NB4 (cell line): ENCODE measurements around the gene NUSAP1.

ENCODE experiments used
- CTCF ChIP-seq: IDR thresholded peaks from one replicate; pipeline ENCODE4 v1.5.1; 2012; ENCODE audit warnings: low read depth, low read length
- MAX ChIP-seq: IDR thresholded peaks from 2 replicates; pipeline ENCODE4 v1.6.1; 2011; ENCODE audit warnings: low read depth, low read length
- MYC ChIP-seq: IDR thresholded peaks from 2 replicates; pipeline ENCODE4 v1.6.1; 2011; ENCODE audit warnings: low read depth, low read length
- POLR2A ChIP-seq: IDR thresholded peaks from 2 replicates; pipeline ENCODE4 v1.6.1; 2011; ENCODE audit warnings: mild to moderate bottlenecking; ENCODE audit not compliant: insufficient read length; ENCODE audit errors: extremely low read depth

GRCh38 chr15:41394924-41395323, 62.2 kb downstream of the NUSAP1 start:
- no peak for TF ChIP-seq MAX
- TF ChIP-seq CTCF, result no peak
- no peak for TF ChIP-seq POLR2A
- no peak for TF ChIP-seq MYC
